GM12801 (cell line): ENCODE results near the gene SLC22A15.

Source experiments
- CTCF ChIP-seq: IDR thresholded peaks from one replicate; pipeline ENCODE4 v1.5.1; 2011; ENCODE audit warnings: control low read depth; ENCODE audit not compliant: insufficient read length; ENCODE audit errors: extremely low read depth

Gene SLC22A15

GRCh38 chr1:116038679-116039078 lies 62.4 kb downstream of the SLC22A15 start:
- no peak for TF ChIP-seq CTCF

- TF ChIP-seq CTCF, result no peak
Measured at GRCh38 chr1:116044071-116044470, 67.8 kb downstream of the SLC22A15 start.

GRCh38 chr1:116062201-116062600 lies 85.9 kb downstream of the SLC22A15 start:
- TF ChIP-seq CTCF, result no peak

GRCh38 chr1:116064616-116065015 lies 88.3 kb downstream of the SLC22A15 start:
- TF ChIP-seq CTCF, result no peak

DNA sequence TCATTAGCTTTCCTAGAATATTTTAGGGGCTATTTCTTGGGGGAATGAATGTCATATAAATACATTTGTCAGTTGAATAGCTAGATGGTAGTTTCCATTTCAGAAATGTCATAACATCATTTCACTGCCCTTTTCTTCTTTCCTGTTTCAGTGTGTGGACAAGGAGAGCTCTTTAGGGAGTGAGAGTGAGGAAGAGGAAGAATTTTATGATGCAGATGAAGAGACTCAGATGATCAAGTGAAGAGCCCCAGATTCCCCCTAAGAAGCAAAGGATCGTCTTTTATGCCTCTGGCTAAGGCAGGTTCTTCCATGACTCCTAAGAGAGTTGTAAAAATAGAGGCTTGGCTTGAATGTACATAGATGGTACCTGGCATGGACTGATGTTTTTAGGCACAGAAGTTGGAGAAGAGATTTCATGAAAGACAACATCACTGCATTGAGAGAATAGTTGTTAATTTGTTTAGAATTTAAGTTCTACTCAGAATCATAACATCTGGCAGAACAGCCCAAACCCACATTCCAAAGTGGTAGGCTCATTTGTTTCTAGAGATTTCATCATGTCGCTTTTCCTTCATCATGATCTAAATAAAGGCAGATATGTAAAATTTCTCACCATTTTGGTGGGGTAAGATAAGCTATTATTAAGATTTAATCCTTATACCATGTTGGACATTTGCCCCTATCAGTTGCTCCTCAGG lies 90.7 kb downstream of the SLC22A15 start:
- TF ChIP-seq CTCF, result no peak

GRCh38 chr1:116067566-116067890 lies 91.2 kb downstream of the SLC22A15 start:
- no peak for TF ChIP-seq CTCF

DNA sequence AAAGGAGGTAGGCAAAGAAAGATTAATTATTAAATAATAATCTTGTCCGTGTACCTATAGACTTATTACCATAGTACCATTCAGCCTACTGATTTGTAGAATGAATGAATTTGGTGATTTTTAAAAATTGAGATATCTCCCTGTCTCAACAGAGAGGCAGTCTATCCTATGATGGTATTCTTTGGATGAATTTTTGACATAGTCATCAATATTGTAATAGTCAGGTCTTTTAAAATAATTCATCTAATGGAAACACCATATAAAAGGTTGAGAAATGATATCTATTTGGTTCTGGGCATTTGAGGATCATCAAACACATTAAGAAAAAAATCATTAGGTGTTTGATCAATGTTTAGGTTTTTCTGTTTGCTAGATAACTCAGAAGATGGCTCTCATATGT lies 99.3 kb downstream of the SLC22A15 start:
- no peak for TF ChIP-seq CTCF
